ENCODE measurements around the gene ARHGAP45.

The ARHGAP45 gene

GRCh38 chr19:1103132-1103707 is 36.3 kb downstream of the ARHGAP45 start:
- no peak for DNase-seq (ENCODE audit: low read depth in 3 of 3, low spot score in 1 of 3)

- DNase-seq (ENCODE audit: low read depth in 3 of 3, low spot score in 1 of 3), result peak; percentile 95 to 98 (median 96)
Observed at GRCh38 chr19:1103708-1104310, 36.8 kb downstream of the ARHGAP45 start, which contains the start of gene GPX4. Gene GPX4, plus strand, starts transcription at chr19:1103994. Its CDS starts 50 bp downstream, at chr19:1104044.

- DNase-seq (ENCODE audit: low read depth in 3 of 3, low spot score in 1 of 3), result peak in 1 of 3 donors; percentile 65
Observed at GRCh38 chr19:1104311-1105007, 37.5 kb downstream of the ARHGAP45 start.

GRCh38 chr19:1105008-1105872 is 38.3 kb downstream of the ARHGAP45 start:
- no peak for DNase-seq (ENCODE audit: low read depth in 3 of 3, low spot score in 1 of 3)

- no peak for DNase-seq (ENCODE audit: low read depth in 3 of 3, low spot score in 1 of 3)
Observed at GRCh38 chr19:1105873-1106840, 39.2 kb downstream of the ARHGAP45 start.

GRCh38 chr19:1106841-1107660 is 40.1 kb downstream of the ARHGAP45 start:
- DNase-seq (ENCODE audit: low read depth in 3 of 3, low spot score in 1 of 3), result no peak

GRCh38 chr19:1107661-1108261 is 40.8 kb downstream of the ARHGAP45 start:
- DNase-seq (ENCODE audit: low read depth in 3 of 3, low spot score in 1 of 3), result no peak

GRCh38 chr19:1108291-1109031 is 41.5 kb downstream of the ARHGAP45 start:
- DNase-seq (ENCODE audit: low read depth in 3 of 3, low spot score in 1 of 3), result no peak

- no peak for DNase-seq (ENCODE audit: low read depth in 3 of 3, low spot score in 1 of 3)
Observed at GRCh38 chr19:1109032-1109551, 42.1 kb downstream of the ARHGAP45 start.

GRCh38 chr19:1109697-1110671 is 43.0 kb downstream of the ARHGAP45 start:
- DNase-seq (ENCODE audit: low read depth in 3 of 3, low spot score in 1 of 3), result no peak

- DNase-seq (ENCODE audit: low read depth in 3 of 3, low spot score in 1 of 3), result no peak
Observed at GRCh38 chr19:1110809-1111640, 44.1 kb downstream of the ARHGAP45 start.

GRCh38 chr19:1111641-1112267 is 44.8 kb downstream of the ARHGAP45 start:
- DNase-seq (ENCODE audit: low read depth in 3 of 3, low spot score in 1 of 3), result no peak

GRCh38 chr19:1112268-1113029 is 45.5 kb downstream of the ARHGAP45 start:
- no peak for DNase-seq (ENCODE audit: low read depth in 3 of 3, low spot score in 1 of 3)

- DNase-seq (ENCODE audit: low read depth in 3 of 3, low spot score in 1 of 3), result peak; percentile 49 to 74 (median 52)
Observed at GRCh38 chr19:1113030-1113985, 46.3 kb downstream of the ARHGAP45 start.

Data from stimulated activated CD4-positive, alpha-beta T cell treated with anti-CD3 and anti-CD28 coated beads, TNF-alpha, amount 100 ng/mL, for 1 hour (primary cell).